NK-92 treated with Interleukin-12 subunit alpha and Interleukin-12 subunit beta, amount 100 ng/mL, for 24 hours (cell line): ENCODE data around the gene KIAA0513.
A peak's percentile ranks its signal among the peaks of the same experiment; 100 is the strongest.

Experiments
- DNase-seq: peaks from one replicate; lab custom pipeline; 2025; lab: John Stamatoyannopoulos, UW

KIAA0513 gene

GRCh38 chr16:85027349-85027957 lies at the start of gene KIAA0513:
KIAA0513 (plus strand) TSS chr16:85027795; CDS start chr16:85067072, 39,277 bp downstream.
- peak; percentile 86 for DNase-seq

GRCh38 chr16:84979516-84979915 lies 48.1 kb upstream of the KIAA0513 start:
- no peak for DNase-seq

- no peak for DNase-seq
Observed at GRCh38 chr16:84982434-84982833, 45.2 kb upstream of the KIAA0513 start.

- no peak for DNase-seq
Observed at GRCh38 chr16:84985079-84986065, 42.2 kb upstream of the KIAA0513 start.

- no peak for DNase-seq
Observed at GRCh38 chr16:84986102-84986501, 41.5 kb upstream of the KIAA0513 start.

- no peak for DNase-seq
Observed at GRCh38 chr16:84986879-84987278, 40.7 kb upstream of the KIAA0513 start.

- DNase-seq = no peak
Observed at GRCh38 chr16:84988328-84989080, 39.1 kb upstream of the KIAA0513 start.

GRCh38 chr16:84989749-84990620 lies 37.6 kb upstream of the KIAA0513 start:
- no peak for DNase-seq

- DNase-seq = no peak
Observed at GRCh38 chr16:84990782-84991181, 36.8 kb upstream of the KIAA0513 start.

- DNase-seq = no peak
Observed at GRCh38 chr16:84992717-84993075, 34.9 kb upstream of the KIAA0513 start.

GRCh38 chr16:84993926-84994325 lies 33.7 kb upstream of the KIAA0513 start:
- DNase-seq = no peak

- DNase-seq = no peak
Observed at GRCh38 chr16:84995663-84996062, 31.9 kb upstream of the KIAA0513 start.

- DNase-seq = no peak
Observed at GRCh38 chr16:84996365-84996764, 31.2 kb upstream of the KIAA0513 start.

GRCh38 chr16:84999200-84999599 lies 28.4 kb upstream of the KIAA0513 start:
- no peak for DNase-seq

- DNase-seq = no peak
Observed at GRCh38 chr16:84999857-85000480, 27.6 kb upstream of the KIAA0513 start.

GRCh38 chr16:85002099-85002541 lies 25.5 kb upstream of the KIAA0513 start:
- no peak for DNase-seq

GRCh38 chr16:85002608-85003007 lies 25.0 kb upstream of the KIAA0513 start:
- no peak for DNase-seq

GRCh38 chr16:85003076-85003475 lies 24.5 kb upstream of the KIAA0513 start:
- no peak for DNase-seq

- DNase-seq = no peak
Observed at GRCh38 chr16:85003725-85004586, 23.6 kb upstream of the KIAA0513 start.

- no peak for DNase-seq
Observed at GRCh38 chr16:85004587-85005205, 22.9 kb upstream of the KIAA0513 start.
